ENCODE data around the gene TEX101.

- no peak for TF ChIP-seq CTCF (IDR thresholded peaks at IDR 0.05; ENCODE audit: borderline replicate concordance, extremely low read depth, low read length, poor library complexity, severe bottlenecking)
- TF ChIP-seq EZH2 (IDR thresholded peaks at IDR 0.05; ENCODE audit: borderline replicate concordance, low read depth, low read length, severe bottlenecking) = no peak
Measured at GRCh38 chr19:43407416-43408005, 7.2 kb upstream of the TEX101 start.
